ENCODE results near the gene ILK.
A peak's percentile ranks its signal among the peaks of the same experiment; 100 is the strongest.

The ILK gene

DNA sequence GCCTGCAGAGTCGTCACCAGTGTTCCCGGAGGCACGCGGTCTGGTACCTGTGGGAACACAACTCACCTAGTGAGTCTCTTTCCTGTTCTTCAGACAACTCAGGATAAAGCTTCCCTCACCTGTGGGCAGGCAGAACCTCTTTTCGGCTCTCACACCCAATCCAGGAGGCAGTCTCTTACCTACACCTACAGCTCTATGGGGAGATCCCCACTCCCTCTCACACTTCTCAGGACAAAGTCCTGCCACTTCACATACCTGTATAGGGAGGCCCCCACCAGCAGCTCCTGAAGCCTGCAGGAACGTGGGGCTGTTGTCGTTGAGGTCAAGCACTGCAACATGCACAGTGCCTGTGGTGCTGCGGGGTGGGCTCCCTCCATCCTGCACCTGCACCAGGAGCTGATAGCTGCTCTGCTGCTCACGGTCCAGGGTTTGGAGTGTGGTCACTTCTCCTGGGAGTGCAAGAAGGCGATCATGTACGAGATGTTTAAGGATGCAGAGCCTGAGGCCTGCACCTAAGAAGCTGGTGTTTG is 27.9 kb downstream of the ILK start:
- TF ChIP-seq, protein P1, sequence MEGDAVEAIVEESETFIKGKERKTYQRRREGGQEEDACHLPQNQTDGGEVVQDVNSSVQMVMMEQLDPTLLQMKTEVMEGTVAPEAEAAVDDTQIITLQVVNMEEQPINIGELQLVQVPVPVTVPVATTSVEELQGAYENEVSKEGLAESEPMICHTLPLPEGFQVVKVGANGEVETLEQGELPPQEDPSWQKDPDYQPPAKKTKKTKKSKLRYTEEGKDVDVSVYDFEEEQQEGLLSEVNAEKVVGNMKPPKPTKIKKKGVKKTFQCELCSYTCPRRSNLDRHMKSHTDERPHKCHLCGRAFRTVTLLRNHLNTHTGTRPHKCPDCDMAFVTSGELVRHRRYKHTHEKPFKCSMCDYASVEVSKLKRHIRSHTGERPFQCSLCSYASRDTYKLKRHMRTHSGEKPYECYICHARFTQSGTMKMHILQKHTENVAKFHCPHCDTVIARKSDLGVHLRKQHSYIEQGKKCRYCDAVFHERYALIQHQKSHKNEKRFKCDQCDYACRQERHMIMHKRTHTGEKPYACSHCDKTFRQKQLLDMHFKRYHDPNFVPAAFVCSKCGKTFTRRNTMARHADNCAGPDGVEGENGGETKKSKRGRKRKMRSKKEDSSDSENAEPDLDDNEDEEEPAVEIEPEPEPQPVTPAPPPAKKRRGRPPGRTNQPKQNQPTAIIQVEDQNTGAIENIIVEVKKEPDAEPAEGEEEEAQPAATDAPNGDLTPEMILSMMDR (IDR thresholded peaks at IDR 0.05; ENCODE audit: low read length, missing control alignments) = no peak
- no peak overlapping the region for H3K4me3 ChIP-seq (replicated peaks; ENCODE audit: low read depth, low read length)
- no peak for DNase-seq (ENCODE audit: low read depth)

DNA sequence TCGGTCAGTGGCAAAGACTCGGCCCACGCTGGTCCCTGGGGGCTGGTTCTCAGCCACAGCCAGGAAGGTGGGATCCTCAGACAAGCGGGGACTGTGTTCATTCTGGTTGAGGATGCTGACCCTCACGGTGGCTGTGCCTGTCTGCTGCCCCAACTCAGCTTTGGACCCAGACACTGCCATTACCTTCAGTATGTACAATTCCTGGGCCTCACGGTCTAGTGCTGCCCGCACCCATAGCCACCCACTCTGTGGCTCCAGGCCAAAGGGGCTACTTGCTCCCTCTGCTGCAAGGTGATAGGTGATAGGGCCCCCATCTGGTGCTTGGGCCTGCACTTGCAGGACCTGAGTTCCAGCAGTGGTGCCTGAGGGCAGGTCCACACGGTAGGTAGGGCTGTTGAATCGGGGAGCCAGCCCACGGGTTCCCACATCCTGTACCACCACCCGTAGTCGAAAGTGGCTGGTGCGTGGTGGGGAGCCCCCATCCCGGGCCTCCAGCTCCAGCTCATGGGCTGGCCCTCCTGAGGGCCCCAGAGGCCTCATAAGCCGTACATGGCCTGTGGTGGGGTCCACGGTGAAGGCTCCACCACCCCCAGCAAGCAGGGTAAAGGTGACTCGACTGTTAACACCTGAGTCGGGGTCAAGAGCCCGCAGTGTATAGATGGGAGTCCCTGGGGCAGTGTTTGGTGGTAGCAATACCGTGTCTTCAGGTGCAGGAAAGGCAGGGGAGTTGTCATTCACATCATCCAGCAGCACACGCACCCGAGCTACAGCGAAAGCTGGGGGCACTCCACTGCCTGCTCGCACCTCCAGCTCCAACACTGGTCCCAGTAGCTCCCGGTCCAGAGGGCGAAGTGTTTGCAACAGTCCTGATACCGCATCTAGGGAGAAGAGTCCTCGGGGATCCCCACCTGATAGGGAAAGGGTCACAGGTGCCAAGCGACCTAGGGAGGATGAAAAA is 28.8 kb downstream of the ILK start:
- TF ChIP-seq, protein P1 (IDR thresholded peaks at IDR 0.05; ENCODE audit: low read length, missing control alignments) = no peak
- no peak for DNase-seq (ENCODE audit: low read depth)
- H3K4me3 ChIP-seq (replicated peaks; ENCODE audit: low read depth, low read length) = no peak overlapping the region

DNA sequence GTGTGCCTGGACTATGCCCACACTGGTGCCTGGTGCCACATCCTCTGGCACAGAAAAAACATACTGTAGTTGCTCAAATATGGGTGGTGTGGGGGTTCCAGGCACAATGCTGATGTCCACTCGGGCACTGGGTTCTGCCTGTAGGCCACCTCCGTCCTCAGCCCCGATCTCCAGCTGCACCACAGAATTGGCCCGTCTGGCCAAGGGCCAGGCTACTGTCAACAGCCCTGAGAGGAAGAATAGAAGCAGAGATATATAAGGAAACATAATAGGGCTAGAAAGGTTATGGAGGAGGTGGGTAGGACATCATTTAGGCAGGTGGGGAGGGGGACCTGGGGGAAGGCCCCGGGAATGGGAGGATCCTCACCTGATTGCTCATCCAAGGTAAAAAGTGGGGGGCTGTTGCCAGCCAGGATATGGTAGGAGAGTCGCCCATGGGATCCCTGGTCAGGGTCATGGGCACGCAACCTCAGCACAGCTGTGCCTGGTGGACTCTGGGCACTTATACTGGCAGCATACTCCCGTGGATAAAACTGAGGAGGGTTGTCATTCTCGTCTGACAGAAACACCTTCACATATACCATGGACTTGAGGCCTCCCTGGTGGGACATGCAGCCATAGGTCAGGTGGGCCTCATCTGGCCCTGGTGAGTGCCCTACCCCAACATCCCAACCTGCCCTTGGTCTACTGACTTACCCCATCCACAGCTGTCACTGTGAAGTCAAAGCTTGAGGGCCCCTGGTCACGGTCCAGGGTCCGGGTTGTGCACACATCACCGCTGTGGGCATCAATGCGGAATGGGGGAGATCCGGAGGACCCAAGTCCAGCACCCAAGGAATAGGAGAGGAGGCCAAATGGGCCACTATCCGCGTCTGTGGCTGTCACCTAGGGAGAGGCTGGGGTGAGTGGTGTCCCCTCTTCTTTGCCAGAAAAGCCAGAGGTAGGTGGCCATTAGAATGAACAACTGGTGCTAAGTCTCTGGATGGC is 30.1 kb downstream of the ILK start:
- TF ChIP-seq, protein P1 (IDR thresholded peaks at IDR 0.05; ENCODE audit: low read length, missing control alignments) = no peak
- H3K4me3 ChIP-seq (replicated peaks; ENCODE audit: low read depth, low read length) = no peak overlapping the region
- no peak for DNase-seq (ENCODE audit: low read depth)

DNA sequence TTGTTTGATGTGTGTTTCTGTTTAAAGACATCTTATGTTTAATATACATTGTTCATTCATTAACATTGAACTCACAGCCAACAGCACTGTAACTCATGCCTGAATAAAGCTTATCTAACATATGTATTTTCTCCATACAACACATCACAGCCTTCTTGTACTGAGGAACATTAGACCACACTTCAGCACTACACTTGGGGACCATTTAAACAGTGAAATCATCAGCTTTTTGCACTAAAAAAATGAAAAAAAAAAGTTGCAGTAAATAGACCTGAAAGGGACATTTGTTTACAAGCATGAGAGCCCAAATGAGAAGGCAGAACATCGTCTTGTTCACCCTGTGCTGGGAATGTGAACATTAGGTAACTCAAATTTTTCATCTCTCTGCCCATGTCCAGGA is 31.0 kb downstream of the ILK start:
- TF ChIP-seq, protein P1 (IDR thresholded peaks at IDR 0.05; ENCODE audit: low read length, missing control alignments) = no peak
- DNase-seq (ENCODE audit: low read depth) = no peak
- H3K4me3 ChIP-seq (replicated peaks; ENCODE audit: low read depth, low read length) = no peak overlapping the region

DNA sequence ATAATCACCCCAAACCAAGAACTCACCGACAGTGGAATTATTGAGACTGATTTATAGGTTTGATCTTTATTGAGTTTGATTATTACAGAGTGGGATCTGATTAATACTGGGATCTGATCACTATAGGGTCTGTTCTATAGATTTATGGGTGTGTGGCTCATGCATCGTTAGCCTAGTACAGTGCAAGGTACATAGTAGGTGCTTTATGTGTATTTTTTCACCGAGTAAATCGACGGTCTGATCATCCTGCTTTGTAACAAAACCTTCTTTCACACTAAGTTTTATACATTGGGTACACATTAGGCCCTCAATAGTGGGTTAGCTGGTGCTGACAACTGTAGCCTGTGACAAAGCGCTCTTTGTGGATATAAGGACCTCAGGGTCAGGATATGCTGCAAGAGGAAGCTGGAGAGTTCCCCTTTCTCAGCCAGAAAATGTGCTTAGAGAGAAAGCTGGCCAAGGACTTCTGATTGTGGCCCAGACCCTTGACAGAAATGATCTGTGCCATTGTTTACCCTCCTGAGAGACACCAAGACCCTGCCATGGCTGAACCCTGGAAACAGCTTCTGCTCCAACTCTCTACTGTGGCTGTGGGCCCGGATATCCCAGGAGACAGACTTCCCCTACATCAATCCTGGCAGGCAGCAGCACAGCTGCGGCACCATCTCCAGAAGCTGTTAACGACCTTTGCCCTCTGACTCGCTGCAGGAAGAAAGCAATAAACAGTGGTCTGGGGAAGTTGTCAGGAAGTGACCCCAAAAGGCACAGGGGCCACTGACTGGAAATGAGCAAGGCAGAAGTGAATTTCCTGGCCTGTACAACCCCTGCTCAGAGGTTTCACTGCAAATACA is 31.7 kb downstream of the ILK start:
- peak; percentile 67 for DNase-seq (ENCODE audit: low read depth)
- TF ChIP-seq, protein P1 (IDR thresholded peaks at IDR 0.05; ENCODE audit: low read length, missing control alignments) = no peak
- H3K4me3 ChIP-seq (replicated peaks; ENCODE audit: low read depth, low read length) = no peak overlapping the region

DNA sequence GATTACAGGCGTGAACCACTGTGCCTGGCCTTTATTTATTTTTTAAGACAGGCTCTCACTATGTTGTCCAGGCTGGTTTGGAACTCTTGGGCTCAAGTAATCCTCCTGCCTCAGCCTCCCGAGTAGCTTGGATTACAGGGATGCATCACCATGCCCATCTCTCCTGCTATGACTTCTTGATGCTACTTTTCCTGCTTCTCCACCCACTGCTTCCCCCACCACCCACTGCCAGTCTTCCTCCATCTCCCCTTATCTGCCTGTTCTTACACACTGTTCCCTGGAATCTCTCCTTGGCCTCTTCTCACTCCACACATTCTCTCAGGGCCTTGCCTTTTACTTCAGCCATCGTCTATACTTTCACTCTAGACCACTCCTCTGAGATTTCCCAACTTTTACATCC is 32.9 kb downstream of the ILK start:
- H3K4me3 ChIP-seq (replicated peaks; ENCODE audit: low read depth, low read length) = no peak overlapping the region
- TF ChIP-seq, protein P1 (IDR thresholded peaks at IDR 0.05; ENCODE audit: low read length, missing control alignments) = no peak
- DNase-seq (ENCODE audit: low read depth) = no peak
